Activated naive CD4-positive, alpha-beta T cell treated with anti-CD3 and anti-CD28 coated beads, Interleukin-2, amount 50 U/mL, for 16 hours (primary cell): Measurements from ENCODE around the gene EIF2S3.
"Not testable (repeated sequence)": the region's sequence is repeated elsewhere in the genome, so short reads cannot be mapped to it uniquely, and the experiment has no call there.

Source experiments
- DNase-seq: peaks from one replicate; pipeline ENCODE4 v3.0.0-alpha.2; 2020

The EIF2S3 gene

GRCh38 chrX:24050522-24051318 is 4.0 kb upstream of the EIF2S3 start:
- DNase-seq: not testable (repeated sequence)

DNA sequence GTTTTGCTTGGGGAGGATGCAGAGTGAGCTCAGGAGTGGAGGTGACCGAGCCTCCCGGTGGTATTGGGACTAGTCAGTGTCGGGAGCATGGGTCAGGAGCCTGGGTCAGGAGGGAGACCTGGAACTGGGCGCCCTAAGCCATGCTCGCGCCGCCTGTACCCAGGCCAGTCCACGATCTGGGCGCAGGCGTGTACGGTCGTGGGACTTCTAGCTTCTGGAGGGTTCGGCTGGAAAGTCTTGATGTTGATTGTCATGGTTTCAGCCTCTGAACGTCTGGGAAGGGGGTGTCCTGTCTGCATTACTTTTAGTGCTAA is 244 bp downstream of the EIF2S3 start:
- DNase-seq: no peak

DNA sequence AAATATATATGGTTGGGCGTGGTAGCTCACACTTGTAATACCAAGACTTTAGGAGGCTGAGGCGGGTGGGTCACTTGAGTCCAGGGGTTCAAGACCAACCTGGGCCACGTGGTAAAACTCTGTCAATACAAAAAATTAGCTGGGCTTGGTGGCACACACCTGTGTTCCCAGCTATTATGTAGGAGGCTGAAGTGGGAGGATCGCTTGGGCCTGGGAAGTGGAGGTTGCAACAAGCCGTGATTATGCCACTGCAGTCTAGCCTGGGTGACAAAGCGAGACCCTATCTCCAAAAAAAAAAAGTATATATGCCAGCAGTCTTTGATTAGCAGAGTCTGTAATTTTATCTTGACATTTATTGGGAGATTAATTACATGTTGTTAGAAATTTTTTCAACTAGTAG is 8.7 kb downstream of the EIF2S3 start:
- DNase-seq: no peak

GRCh38 chrX:24069877-24070276 is 15.1 kb downstream of the EIF2S3 start:
- DNase-seq: no peak

DNA sequence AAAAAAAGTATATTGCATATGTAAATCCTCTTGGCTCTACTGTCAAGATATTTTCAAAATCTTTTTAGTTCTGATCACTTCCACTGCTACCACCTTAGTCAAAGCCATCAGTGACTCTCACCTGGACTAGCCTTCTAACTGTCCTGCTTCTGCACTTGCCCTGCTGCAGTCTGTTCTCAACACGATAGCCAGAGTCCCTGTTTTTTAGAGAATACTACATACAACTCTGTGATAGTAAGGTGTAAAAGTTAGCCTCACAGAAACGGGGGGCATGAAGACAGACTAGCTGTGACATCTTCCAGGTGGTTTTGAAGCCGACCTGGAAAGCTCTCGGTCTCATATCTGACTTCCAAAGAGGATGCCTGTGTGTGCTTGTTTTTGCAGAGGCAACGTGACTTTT is 24.7 kb downstream of the EIF2S3 start:
- DNase-seq: no peak

- DNase-seq: not testable (repeated sequence)
These were observed 25.5 kb downstream of the EIF2S3 start for GRCh38 chrX:24080245-24080644.

DNA sequence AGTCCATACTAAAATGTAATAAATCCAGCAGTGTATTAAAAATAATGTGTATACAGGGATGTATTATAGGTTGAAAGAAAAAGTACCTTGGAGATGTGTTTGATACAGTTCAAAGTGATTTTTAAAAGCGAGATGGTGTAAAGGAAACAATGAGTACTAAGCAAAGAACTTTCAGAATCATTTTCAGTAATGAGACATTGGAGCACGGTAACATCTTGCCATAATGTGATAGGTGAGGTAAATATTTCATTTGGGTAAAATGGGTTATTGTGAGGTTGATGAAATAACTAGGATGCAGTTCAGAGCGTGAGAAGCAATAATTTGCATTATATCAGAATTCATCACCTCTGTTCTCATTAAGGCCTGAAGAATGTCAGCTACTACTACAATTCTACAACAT is 25.9 kb downstream of the EIF2S3 start:
- no peak for DNase-seq

- DNase-seq: peak; percentile 44
These were observed 27.0 kb downstream of the EIF2S3 start for GRCh38 chrX:24081661-24082154.

DNA sequence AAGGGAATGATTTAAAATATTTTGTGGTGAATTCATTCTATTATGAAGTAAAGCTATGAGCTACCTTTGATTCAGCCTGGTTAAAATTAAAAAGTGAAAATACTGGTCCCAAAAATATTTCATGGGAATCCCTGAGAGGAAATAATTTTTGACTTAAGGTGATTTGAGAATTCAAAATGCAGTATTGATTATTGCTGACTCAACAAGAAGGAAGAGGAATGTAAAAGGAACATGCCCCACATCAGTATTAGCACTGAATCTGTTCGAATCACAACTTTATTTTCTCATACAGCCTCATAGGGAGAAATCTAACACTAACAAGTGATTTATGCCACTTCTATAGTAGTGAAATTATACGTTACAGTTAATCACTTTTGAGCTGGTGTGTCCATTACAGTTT is 27.7 kb downstream of the EIF2S3 start:
- DNase-seq: no peak

DNA sequence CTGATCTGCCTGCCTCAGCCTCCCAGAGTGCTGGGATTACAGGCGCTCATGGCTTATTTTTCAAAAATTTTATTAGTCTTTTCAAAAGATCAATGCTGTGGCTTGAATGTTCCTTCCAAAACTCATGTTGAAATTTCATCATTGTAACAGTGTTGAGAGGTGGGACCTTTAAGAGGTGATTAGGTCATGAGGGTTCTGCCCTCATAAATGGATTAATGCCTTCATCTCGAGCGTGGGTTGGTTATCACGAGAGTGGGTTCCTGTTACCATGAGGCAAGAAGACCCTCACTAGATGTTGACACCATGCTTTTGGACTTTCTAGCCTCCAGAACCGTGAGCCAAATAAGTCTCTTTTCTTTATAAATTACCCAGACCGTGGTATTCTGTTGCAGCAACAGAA is 30.3 kb downstream of the EIF2S3 start:
- DNase-seq: no peak

- DNase-seq: no peak
These were observed 35.8 kb downstream of the EIF2S3 start for GRCh38 chrX:24090300-24091200.

DNA sequence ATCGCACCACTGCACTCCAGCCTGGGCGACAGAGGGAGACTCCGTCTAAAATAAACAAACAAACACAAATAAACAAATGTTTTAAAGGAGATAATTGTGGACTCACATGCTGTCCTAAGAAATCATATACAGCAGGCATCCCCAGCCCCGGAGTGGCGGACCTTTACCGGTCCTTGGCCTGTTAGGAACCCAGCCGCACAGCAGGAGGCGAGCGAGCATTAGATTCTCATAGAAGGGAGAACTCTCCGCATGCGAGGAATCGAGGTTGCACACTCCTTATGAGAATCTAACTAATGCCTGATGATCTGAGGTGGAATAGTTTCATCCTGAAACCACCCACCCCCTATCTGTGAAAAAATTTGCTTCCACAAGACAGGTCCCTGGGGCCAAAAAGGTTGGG is 39.0 kb downstream of the EIF2S3 start:
- DNase-seq: no peak

DNA sequence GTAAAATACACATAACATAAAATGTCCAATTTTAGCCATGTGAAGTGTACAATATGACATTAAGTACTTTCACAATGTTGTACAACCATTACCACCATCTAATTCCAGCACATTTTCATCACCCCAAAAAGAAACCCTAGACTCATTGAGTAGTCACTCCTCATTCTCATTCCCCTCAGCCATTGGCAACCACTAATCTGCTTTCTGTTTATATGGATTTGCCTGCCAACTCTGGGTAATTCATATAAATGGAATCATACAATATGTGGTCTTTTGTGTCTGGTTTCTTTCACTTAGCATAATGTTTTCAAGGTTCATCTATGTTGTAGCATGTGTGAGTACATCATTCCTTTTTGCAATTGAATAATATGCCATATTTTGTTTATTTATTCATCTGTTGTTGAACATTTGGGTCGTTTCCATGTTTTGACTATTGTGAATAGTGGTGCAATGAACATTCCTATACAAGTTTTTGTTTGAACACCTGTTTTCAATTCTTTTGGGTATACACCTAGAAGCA is 43.0 kb downstream of the EIF2S3 start:
- no peak for DNase-seq

DNA sequence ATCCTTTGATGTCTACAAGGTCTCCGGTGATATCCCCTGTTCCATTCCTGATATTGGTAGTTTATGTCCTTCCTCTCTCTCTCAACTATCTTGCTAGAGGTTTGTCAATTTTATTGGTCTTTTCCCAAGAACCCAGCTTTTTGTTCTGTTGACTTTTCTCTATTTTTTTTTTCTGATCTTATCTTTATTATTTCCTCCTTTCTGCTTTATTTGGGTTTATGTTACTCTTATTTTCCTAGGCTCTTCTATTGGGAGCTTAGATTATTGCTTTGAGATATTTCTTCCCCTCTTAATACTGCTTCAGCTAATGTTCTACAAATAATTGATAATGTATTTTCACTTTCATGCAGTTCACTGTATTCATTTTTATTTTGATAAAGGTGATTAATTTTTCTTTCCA is 44.2 kb downstream of the EIF2S3 start:
- no peak for DNase-seq

DNA sequence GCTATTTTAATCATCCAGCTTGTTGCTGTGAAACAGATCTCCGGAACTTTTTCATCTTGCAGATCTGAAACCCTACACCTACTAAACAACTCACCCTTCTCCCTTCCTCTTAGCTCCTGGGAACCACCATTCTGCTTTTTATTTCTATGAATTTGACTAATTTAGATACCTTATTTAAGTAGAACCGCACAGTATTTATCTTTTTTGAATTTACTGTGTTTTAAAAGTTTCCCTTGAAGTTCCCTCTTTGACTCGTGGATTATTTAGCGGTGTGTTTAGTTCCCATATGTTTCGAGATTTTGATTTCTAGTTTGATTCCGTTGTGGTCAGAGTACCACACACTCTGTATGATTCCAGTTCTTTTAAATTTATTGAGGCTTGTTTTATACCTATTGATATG is 44.6 kb downstream of the EIF2S3 start:
- no peak for DNase-seq

GRCh38 chrX:24100713-24101112 is 46.0 kb downstream of the EIF2S3 start:
- DNase-seq: no peak

GRCh38 chrX:24110069-24110468 is 55.3 kb downstream of the EIF2S3 start:
- DNase-seq: no peak

DNA sequence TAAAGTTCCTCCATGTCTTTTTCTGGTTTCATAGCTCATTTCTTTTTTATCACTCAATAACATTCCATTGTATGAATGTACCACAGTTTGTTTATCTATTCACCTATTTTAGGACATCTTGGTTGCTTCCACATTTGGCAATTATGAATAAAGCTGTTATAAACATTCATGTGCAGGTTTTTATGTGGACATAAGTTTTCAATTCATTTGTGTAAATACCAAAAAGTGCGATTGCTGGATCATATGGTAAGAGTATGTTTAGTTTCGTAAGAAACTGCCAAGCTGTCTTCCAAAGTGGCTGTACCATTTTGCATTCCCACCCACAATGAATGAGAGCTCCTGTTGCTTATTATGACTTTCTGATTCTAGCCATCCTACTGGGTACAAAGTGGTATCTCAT is 58.4 kb downstream of the EIF2S3 start:
- no peak for DNase-seq

GRCh38 chrX:24117258-24117657 is 62.5 kb downstream of the EIF2S3 start:
- no peak for DNase-seq

GRCh38 chrX:24124244-24124799 is 69.6 kb downstream of the EIF2S3 start:
- no peak for DNase-seq

GRCh38 chrX:24125028-24125612 is 70.4 kb downstream of the EIF2S3 start:
- no peak for DNase-seq
